AG04449 (cell line): Measurements from ENCODE around the gene DGKD.

ENCODE experiments used
- CTCF ChIA-PET: fragments of 350-600 bp; formaldehyde crosslinking; extraction: SDS; loops from one replicate; lab custom pipeline; 2021; ENCODE audit warnings: antibody characterized with exemption; lab: Yijun Ruan, JAX
- POLR2A ChIA-PET: fragments of 400-600, 350-600 bp; formaldehyde crosslinking; extraction: SDS; loops from one replicate; lab custom pipeline; 2020; ENCODE audit warnings: antibody characterized with exemption, inconsistent platforms; lab: Yijun Ruan, JAX
- DNase-seq: peaks from one replicate; pipeline ENCODE4 v3.0.0-alpha.2; 2010; ENCODE audit warnings: low read depth, low spot score
- H3K4me3 ChIP-seq: 2 replicates; pipeline ENCODE4 v1.5.1; 2011; ENCODE audit warnings: low read depth, mild to moderate bottlenecking, control low read depth, low read length
- TF ChIP-seq, protein P1 (sequence below): IDR thresholded peaks from one replicate; pipeline ENCODE4 v1.5.1; 2011; ENCODE audit warnings: mild to moderate bottlenecking, moderate library complexity, low read length, control low read depth, inconsistent platforms; ENCODE audit not compliant: insufficient read depth; ENCODE audit errors: missing control alignments

Gene DGKD

GRCh38 chr2:233355916-233356315, 1.6 kb downstream of the DGKD start:
- DNase-seq, result no peak
- TF ChIP-seq, protein P1, sequence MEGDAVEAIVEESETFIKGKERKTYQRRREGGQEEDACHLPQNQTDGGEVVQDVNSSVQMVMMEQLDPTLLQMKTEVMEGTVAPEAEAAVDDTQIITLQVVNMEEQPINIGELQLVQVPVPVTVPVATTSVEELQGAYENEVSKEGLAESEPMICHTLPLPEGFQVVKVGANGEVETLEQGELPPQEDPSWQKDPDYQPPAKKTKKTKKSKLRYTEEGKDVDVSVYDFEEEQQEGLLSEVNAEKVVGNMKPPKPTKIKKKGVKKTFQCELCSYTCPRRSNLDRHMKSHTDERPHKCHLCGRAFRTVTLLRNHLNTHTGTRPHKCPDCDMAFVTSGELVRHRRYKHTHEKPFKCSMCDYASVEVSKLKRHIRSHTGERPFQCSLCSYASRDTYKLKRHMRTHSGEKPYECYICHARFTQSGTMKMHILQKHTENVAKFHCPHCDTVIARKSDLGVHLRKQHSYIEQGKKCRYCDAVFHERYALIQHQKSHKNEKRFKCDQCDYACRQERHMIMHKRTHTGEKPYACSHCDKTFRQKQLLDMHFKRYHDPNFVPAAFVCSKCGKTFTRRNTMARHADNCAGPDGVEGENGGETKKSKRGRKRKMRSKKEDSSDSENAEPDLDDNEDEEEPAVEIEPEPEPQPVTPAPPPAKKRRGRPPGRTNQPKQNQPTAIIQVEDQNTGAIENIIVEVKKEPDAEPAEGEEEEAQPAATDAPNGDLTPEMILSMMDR, result no peak
- H3K4me3 ChIP-seq, result no peak overlapping the region
- ChIA-PET CTCF (interaction anchor here (1.1 to 3.9 kb wide), 2 partner anchors 82 to 88 kb away, joined by 3 to 21 read pairs; no protein-coding TSS in a partner anchor), POLR2A (no interaction called here)

DNA sequence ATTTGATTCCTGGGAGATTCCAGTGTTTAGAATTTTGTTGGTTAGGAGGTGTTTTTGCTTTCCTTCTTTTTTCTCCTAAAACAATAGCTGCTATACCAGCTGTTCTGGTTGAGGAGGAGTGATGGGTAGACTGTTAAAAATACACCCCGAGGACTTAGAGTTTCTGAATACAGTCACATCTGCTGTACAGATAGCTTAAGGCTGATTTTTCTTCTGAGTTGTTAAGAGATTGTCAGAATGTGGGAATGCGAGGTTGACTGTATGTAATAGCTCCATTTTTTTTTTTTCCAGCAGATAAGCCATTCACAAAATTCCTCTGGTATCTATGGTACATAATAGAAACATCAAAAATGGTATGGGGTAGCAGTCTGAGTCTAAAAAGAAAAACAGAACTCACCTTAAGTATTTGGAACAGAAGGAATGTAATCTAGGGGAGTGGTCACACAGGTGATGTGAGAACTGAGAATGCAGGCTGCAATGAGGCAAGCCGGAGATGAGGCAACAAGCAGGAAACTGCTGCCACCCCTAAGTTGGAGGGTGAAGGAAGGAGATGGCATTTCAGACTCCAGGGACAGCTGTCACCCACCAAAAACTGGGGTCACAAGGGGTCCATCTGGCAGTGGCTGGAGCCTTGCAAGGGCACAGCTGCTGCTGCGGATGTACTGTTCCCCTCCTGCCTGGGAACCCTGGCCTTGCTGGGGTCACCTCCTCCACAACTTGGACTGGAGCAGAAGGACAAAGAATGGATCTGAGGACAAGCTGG, 2.4 kb downstream of the DGKD start:
- POLR2A ChIA-PET, result no interaction called here
- no peak for DNase-seq
- CTCF ChIA-PET, result interaction anchor here (0.8 to 3.9 kb wide), 5 partner anchors 9 to 87 kb away, joined by 3 to 21 read pairs (median 5); no protein-coding TSS in a partner anchor
- TF ChIP-seq, protein P1, result no peak
- no peak overlapping the region for H3K4me3 ChIP-seq

GRCh38 chr2:233358335-233358734, 4.0 kb downstream of the DGKD start:
- TF ChIP-seq, protein P1, result no peak
- no peak overlapping the region for H3K4me3 ChIP-seq
- DNase-seq, result no peak
- POLR2A ChIA-PET, result no interaction called here
- CTCF ChIA-PET, result no interaction called here

DNA sequence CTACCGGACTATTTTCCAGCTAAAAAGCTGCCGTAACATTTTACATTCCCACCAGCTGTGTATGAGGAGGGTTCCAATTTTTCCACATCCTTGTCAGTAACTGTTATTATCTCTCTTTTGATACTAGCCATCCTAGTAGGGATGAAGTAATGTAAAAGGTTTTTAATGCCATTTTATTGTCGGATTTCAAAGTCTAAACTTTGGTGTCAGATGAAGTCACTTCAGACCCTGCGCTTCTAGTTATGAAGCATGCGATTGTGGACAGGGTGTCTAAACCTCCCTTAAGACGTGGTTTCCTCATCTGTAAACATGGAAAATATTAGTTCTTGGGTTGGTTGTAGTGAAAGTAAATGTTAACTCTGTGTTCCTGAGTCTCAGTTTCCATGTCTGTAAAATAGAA, 4.7 kb downstream of the DGKD start:
- CTCF ChIA-PET, result no interaction called here
- no peak overlapping the region for H3K4me3 ChIP-seq
- no peak for DNase-seq
- TF ChIP-seq, protein P1, result no peak
- POLR2A ChIA-PET, result no interaction called here

- no peak overlapping the region for H3K4me3 ChIP-seq
- POLR2A ChIA-PET, result no interaction called here
- TF ChIP-seq, protein P1, result no peak
- DNase-seq, result no peak
- CTCF ChIA-PET, result interaction anchor here (0.9 to 1.3 kb wide), 2 partner anchors 14 to 83 kb away, joined by 3 read pairs; no protein-coding TSS in a partner anchor
Observed at GRCh38 chr2:233359823-233360222, 5.5 kb downstream of the DGKD start.

GRCh38 chr2:233360771-233361176, 6.5 kb downstream of the DGKD start:
- no peak overlapping the region for H3K4me3 ChIP-seq
- no peak for DNase-seq
- ChIA-PET POLR2A (no interaction called here), CTCF (interaction anchor here (0.9 to 1.3 kb wide), 2 partner anchors 13 to 83 kb away, joined by 3 read pairs; no protein-coding TSS in a partner anchor)
- TF ChIP-seq, protein P1, result no peak
